Endodermal cell (in vitro differentiated cells): ENCODE measurements around the gene BOLL. TPM values are rescaled to one million over a fixed set of nuclear protein-coding genes. Genes with fewer than 3 reads are reported as not detected.
"Not testable (repeated sequence)": the region's sequence is repeated elsewhere in the genome, so short reads cannot be mapped to it uniquely, and the experiment has no call there.

ENCODE experiments used
- DNase-seq: peaks from one replicate; pipeline ENCODE4 v3.0.0-alpha.2; 2017
- H3K27ac ChIP-seq: 2 replicates; pipeline ENCODE4 v1.5.1; 2013; ENCODE audit warnings: mild to moderate bottlenecking, low read depth, low read length, moderate library complexity
- H3K27me3 ChIP-seq: 2 replicates; pipeline ENCODE4 v1.6.1; 2013; ENCODE audit warnings: mild to moderate bottlenecking, low read length, moderate library complexity; ENCODE audit not compliant: insufficient read depth, control insufficient read depth, poor library complexity, severe bottlenecking
- H3K36me3 ChIP-seq: 2 replicates; pipeline ENCODE4 v1.7.0; 2013; ENCODE audit warnings: mild to moderate bottlenecking, low read length, moderate library complexity; ENCODE audit not compliant: control insufficient read depth, insufficient read depth
- H3K4me1 ChIP-seq: one replicate; pipeline ENCODE4 v1.7.0; 2013; ENCODE audit warnings: low read length; ENCODE audit not compliant: control insufficient read depth, insufficient read depth
- H3K4me3 ChIP-seq: 2 replicates; pipeline ENCODE4 v1.5.1; 2013; ENCODE audit warnings: mild to moderate bottlenecking, low read length, moderate library complexity
- H3K9ac ChIP-seq: 2 replicates; pipeline ENCODE4 v1.6.1; 2013; ENCODE audit warnings: mild to moderate bottlenecking, low read length, moderate library complexity; ENCODE audit not compliant: poor library complexity, severe bottlenecking; ENCODE audit errors: extremely low read depth
- H3K9me3 ChIP-seq: 2 replicates; pipeline ENCODE4 v1.6.1; 2013; ENCODE audit warnings: mild to moderate bottlenecking, low read length, moderate library complexity; ENCODE audit not compliant: control insufficient read depth
- H3K27ac Mint-ChIP-seq: 2 replicates; pipeline ENCODE4 v1.8.0; 2020; ENCODE audit warnings: mixed read lengths
- H3K27me3 Mint-ChIP-seq: 2 replicates; pipeline ENCODE4 v1.8.0; 2021; ENCODE audit warnings: mild to moderate bottlenecking, mixed read lengths; ENCODE audit not compliant: insufficient read depth
- H3K36me3 Mint-ChIP-seq: 2 replicates; pipeline ENCODE4 v1.8.0; 2020; ENCODE audit warnings: low read depth, mixed read lengths
- H3K4me1 Mint-ChIP-seq: 2 replicates; pipeline ENCODE4 v1.8.0; 2020; ENCODE audit warnings: mixed read lengths
- H3K4me3 Mint-ChIP-seq: 2 replicates; pipeline ENCODE4 v1.8.0; 2020; ENCODE audit warnings: mild to moderate bottlenecking, moderate library complexity, mixed read lengths
- H3K9me3 Mint-ChIP-seq: 2 replicates; pipeline ENCODE4 v1.8.0; 2020; ENCODE audit warnings: mild to moderate bottlenecking, mixed read lengths
- WGBS, 2 experiments: methylation state at CpG; one replicate each; pipeline versions ENCODE4 v1.1.5 to v1.1.7; 2013; ENCODE audit warnings: missing lambda C conversion rate in 2 of 2, mixed read lengths in 1 of 2; ENCODE audit not compliant: insufficient coverage in 1 of 2, insufficient read length in 1 of 2; 5-methylcytosine and 5-hydroxymethylcytosine counted together
- total RNA-seq, 2 donors: library from RNA; stranded (reverse); fragmentation: NEBNext Ultra II Directional in 1 of 2; extraction: Animal tissue kit (Norgen Biotek cat#: 25700) in 1 of 2; gene quantifications; 2 replicates in 1 of 2; 3 replicates in 1 of 2; pipeline ENCODE4 v1.2.1, GENCODE V29; 2021
- TF ChIP-seq, protein P1 (sequence below): fragments of 200-600 bp; sonication (generic); conservative IDR thresholded peaks from 2 replicates; pipeline ENCODE4 v1.5.0; 2021; ENCODE audit warnings: antibody characterized with exemption, mild to moderate bottlenecking

The BOLL gene
- total RNA-seq, 2 donors from 2014 or later = not detected

DNA sequence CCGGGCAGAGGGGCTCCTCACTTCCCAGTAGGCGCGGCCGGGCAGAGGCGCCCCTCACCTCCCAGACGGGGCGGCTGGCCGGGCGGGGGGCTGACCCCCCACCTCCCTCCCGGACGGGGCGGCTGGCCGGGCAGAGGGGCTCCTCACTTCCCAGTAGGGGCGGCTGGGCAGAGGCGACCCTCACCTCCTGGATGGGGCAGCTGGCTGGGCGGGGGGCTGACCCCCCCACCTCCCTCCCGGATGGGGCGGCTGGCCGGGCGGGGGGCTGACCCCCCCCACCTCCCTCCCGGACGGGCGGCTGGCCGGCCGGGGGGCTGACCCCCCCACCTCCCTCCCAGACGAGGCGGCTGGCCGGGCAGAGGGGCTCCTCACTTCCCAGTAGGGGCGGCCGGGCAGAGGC, 89.1 kb downstream of the BOLL start:
- not testable (repeated sequence) for H3K27ac Mint-ChIP-seq, H3K4me1 ChIP-seq, H3K27me3 Mint-ChIP-seq, DNase-seq, H3K27me3 ChIP-seq, H3K4me3 Mint-ChIP-seq, H3K9me3 ChIP-seq, H3K9ac ChIP-seq, H3K4me1 Mint-ChIP-seq, H3K4me3 ChIP-seq, H3K27ac ChIP-seq, H3K36me3 ChIP-seq
- WGBS, 2 experiments = 97% methylated on average over 5 of the region's 30 CpGs; no CpG with 5 or more reads in 1 of the 2 experiments
- Mint-ChIP-seq H3K36me3 (peaks cover 19% of the 10 kb centered on the region), H3K9me3 (peaks cover 36% of the 10 kb centered on the region)

DNA sequence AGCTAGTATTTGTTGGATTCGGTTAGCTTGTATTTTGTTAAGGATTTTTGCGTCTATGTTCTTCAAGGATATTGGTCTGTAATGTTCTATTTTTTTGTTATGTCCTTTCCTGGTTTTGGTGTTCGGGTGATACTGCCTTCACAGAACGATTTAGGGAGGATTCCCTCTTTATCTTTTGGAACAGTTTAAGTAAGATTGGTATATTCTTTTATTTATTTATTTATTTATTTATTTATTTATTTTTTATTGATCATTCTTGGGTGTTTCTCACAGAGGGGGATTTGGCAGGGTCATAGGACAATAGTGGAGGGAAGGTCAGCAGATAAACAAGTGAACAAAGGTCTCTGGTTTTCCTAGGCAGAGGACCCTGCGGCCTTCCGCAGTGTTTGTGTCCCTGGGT, 89.9 kb downstream of the BOLL start:
- not testable (repeated sequence) for H3K4me3 ChIP-seq, H3K27ac ChIP-seq, H3K4me1 Mint-ChIP-seq, H3K9ac ChIP-seq, H3K27me3 Mint-ChIP-seq, H3K27ac Mint-ChIP-seq, DNase-seq, H3K4me3 Mint-ChIP-seq, H3K4me1 ChIP-seq, H3K36me3 ChIP-seq, H3K27me3 ChIP-seq, H3K9me3 ChIP-seq
- WGBS, 2 experiments = 85 to 100% methylated on average over 2 to 4 of the region's 6 CpGs
- Mint-ChIP-seq H3K36me3 (peaks cover 19% of the 10 kb centered on the region), H3K9me3 (peaks cover 37% of the 10 kb centered on the region)

DNA sequence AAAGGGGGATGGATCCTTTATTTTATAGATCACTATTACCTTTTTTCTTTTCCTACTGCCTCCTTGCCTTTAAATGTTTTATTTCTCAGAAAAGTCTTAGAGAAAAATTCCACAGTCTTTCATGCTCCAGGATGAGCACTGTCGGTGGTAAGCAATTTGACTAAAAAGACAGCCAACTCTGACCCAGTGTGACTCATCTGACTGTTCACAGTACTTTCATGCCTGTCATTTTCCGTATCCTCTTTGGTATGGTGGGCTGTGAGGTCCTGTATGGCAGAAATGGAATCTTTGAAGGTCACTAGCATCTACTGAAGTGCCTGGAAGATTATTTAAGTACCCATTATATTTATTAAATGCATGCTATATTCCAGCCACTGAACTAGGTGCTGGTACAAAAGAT, 107.6 kb downstream of the BOLL start:
- no peaks in the 10 kb centered on the region for H3K4me1 ChIP-seq
- H3K27me3 ChIP-seq = no peaks in the 10 kb centered on the region
- Mint-ChIP-seq H3K4me1 (peaks cover 16% of the 10 kb centered on the region), H3K27me3 (no peaks in the 10 kb centered on the region), H3K27ac (no peak overlapping the region), H3K4me3 (no peak overlapping the region), H3K36me3 (no peaks in the 10 kb centered on the region), H3K9me3 (no peaks in the 10 kb centered on the region)
- H3K36me3 ChIP-seq = no peaks in the 10 kb centered on the region
- no peak overlapping the region for H3K9ac ChIP-seq
- 50 to 86% methylated on average over 1 to 2 of the region's 2 CpGs for WGBS, 2 experiments
- DNase-seq = no peak
- TF ChIP-seq, protein P1, sequence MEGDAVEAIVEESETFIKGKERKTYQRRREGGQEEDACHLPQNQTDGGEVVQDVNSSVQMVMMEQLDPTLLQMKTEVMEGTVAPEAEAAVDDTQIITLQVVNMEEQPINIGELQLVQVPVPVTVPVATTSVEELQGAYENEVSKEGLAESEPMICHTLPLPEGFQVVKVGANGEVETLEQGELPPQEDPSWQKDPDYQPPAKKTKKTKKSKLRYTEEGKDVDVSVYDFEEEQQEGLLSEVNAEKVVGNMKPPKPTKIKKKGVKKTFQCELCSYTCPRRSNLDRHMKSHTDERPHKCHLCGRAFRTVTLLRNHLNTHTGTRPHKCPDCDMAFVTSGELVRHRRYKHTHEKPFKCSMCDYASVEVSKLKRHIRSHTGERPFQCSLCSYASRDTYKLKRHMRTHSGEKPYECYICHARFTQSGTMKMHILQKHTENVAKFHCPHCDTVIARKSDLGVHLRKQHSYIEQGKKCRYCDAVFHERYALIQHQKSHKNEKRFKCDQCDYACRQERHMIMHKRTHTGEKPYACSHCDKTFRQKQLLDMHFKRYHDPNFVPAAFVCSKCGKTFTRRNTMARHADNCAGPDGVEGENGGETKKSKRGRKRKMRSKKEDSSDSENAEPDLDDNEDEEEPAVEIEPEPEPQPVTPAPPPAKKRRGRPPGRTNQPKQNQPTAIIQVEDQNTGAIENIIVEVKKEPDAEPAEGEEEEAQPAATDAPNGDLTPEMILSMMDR = no peak
- H3K4me3 ChIP-seq = no peak overlapping the region
- no peaks in the 10 kb centered on the region for H3K9me3 ChIP-seq
- H3K27ac ChIP-seq = no peak overlapping the region

DNA sequence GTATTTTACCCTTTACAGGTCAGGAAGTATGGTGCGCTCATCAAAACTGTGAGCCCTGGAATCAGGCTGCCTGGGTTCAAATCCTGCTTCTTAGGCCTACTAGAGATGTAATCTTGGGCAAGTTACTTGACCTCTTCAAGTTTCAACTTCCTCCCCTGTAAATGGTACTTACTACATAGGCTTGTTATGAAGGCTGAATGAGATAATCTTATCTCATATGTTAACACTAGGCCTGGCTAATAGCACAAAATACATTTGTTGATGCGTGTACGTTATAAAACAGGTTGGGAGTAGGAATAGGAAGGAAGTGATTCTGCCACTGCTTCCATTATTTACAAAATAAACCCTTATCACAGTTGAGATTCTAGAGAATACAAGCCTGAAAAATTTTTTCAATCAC, 108.1 kb downstream of the BOLL start:
- Histone ChIP-seq H3K9ac (no peak overlapping the region), H3K27ac (no peak overlapping the region), H3K36me3 (no peaks in the 10 kb centered on the region), H3K4me1 (no peaks in the 10 kb centered on the region), H3K9me3 (no peaks in the 10 kb centered on the region), H3K4me3 (no peak overlapping the region), H3K27me3 (no peaks in the 10 kb centered on the region)
- Mint-ChIP-seq H3K27me3 (no peaks in the 10 kb centered on the region), H3K4me1 (peaks cover 16% of the 10 kb centered on the region), H3K9me3 (no peaks in the 10 kb centered on the region), H3K36me3 (no peaks in the 10 kb centered on the region), H3K4me3 (no peak overlapping the region), H3K27ac (no peak overlapping the region)
- 88 to 100% methylated on average over 1 of the region's 3 CpGs for WGBS, 2 experiments
- TF ChIP-seq, protein P1 = no peak
- no peak for DNase-seq

Other genes starting within 250 kb of the BOLL start
- gene RFTN2, start 109.7 kb downstream of the BOLL start, total RNA-seq = under 1 TPM; 0.55 TPM
- gene MARS2, start 80.0 kb downstream of the BOLL start, total RNA-seq = 10 to 100 TPM; 10.4 to 13.4 TPM
- gene PLCL1, start 19.3 kb upstream of the BOLL start, total RNA-seq = under 1 TPM; 0.04 to 0.11 TPM